ENCODE data around the gene ABCG8. TPM values are rescaled to one million over a fixed set of nuclear protein-coding genes. Genes with fewer than 3 reads are reported as not detected.

Gene ABCG8
- total RNA-seq, 6 experiments from 2014 or later, result not detected

DNA sequence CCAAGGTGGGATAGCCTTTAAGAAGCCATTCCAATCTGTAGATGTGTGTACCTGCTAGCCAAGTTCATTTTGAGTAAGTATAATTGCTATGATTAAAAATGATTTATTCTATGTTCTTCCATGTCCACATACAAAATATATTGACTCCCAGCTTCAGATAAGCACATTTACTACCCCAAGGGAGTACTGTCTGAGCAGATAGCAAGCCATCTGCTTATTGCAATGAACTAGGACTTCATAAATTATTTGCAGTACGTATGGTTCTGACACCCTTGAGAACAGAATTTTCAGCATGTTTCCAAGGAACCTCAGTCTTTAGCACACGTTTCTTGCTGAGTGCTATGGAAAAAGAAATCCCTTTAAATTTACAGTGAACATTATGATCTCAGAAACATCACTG is 28.3 kb upstream of the ABCG8 start:
- no peak overlapping the region for H3K27ac Mint-ChIP-seq
- no peaks in the 10 kb centered on the region for H3K9me3 Mint-ChIP-seq
- no peaks in the 10 kb centered on the region for H3K36me3 Mint-ChIP-seq (ENCODE audit: low read depth)
- DNase-seq, result no peak
- H3K4me1 Mint-ChIP-seq (ENCODE audit: low read depth), result no peaks in the 10 kb centered on the region
- H3K4me3 Mint-ChIP-seq, result no peak overlapping the region
- no peaks in the 10 kb centered on the region for H3K27me3 Mint-ChIP-seq (ENCODE audit: insufficient read depth)
- TF ChIP-seq, protein P1, sequence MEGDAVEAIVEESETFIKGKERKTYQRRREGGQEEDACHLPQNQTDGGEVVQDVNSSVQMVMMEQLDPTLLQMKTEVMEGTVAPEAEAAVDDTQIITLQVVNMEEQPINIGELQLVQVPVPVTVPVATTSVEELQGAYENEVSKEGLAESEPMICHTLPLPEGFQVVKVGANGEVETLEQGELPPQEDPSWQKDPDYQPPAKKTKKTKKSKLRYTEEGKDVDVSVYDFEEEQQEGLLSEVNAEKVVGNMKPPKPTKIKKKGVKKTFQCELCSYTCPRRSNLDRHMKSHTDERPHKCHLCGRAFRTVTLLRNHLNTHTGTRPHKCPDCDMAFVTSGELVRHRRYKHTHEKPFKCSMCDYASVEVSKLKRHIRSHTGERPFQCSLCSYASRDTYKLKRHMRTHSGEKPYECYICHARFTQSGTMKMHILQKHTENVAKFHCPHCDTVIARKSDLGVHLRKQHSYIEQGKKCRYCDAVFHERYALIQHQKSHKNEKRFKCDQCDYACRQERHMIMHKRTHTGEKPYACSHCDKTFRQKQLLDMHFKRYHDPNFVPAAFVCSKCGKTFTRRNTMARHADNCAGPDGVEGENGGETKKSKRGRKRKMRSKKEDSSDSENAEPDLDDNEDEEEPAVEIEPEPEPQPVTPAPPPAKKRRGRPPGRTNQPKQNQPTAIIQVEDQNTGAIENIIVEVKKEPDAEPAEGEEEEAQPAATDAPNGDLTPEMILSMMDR (IDR thresholded peaks at IDR 0.05), result no peak

DNA sequence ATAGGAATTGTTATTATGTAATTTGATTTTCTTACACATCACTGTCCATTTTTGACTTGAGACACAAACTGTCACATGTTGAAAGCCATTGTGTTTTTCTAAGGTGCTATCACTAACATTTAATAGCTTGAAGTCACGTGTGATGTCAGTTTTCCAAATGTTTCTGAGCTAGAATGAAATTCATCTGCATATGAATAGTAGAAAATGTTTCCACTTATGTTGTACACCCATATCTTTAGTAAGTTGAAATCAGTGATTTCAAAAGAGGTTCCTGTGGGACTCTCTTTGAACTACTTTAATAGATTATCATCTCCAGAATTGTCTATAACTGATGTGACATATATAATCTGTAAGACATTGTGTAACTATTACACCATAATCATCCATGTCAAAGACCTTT is 27.9 kb upstream of the ABCG8 start:
- Mint-ChIP-seq H3K27me3 (ENCODE audit: insufficient read depth) (no peaks in the 10 kb centered on the region), H3K9me3 (no peaks in the 10 kb centered on the region), H3K27ac (no peak overlapping the region), H3K4me3 (no peak overlapping the region), H3K4me1 (ENCODE audit: low read depth) (no peaks in the 10 kb centered on the region), H3K36me3 (ENCODE audit: low read depth) (no peaks in the 10 kb centered on the region)
- no peak for DNase-seq
- TF ChIP-seq, protein P1 (IDR thresholded peaks at IDR 0.05), result no peak

DNA sequence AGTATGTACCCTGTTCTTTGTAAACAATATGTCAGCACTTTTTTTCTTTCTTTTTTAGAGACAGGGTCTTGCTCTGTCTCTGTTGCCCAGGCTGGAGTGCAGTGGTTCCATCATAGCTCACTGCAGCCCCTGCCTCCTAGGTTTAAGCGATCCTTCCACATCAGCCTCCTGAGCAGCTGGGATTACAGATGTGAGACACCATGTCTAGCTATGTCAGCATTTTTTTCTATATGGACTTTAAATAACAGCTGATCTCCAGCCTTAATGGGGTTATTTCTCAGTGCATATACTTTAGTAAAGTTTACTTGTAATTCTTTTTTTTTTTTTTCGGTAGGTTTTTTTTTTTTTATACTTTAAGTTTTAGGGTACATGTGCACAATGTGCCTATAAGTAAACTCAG is 26.8 kb upstream of the ABCG8 start:
- Mint-ChIP-seq H3K4me1 (ENCODE audit: low read depth) (no peaks in the 10 kb centered on the region), H3K4me3 (no peak overlapping the region), H3K36me3 (ENCODE audit: low read depth) (no peaks in the 10 kb centered on the region), H3K27ac (no peak overlapping the region), H3K9me3 (no peaks in the 10 kb centered on the region), H3K27me3 (ENCODE audit: insufficient read depth) (no peaks in the 10 kb centered on the region)
- no peak for DNase-seq
- TF ChIP-seq, protein P1 (IDR thresholded peaks at IDR 0.05), result no peak

DNA sequence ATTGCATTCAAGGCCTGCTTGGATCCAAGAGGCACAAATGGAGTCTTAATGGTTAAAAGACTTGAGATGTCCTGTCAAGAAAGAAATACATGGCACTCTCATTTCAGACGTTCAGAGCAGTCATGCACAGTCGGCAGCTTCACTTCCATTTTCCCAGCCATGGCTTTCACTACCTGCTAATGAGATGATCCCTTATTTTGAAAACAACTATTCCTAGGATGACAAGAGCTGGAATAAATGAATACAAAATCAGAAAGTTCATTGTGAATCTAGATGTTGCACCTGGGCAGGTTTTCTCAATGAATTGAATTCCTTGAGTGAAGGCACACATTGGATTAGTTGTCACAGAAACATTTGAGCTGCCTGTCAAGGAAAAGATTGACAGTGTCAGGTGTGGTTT is 25.8 kb upstream of the ABCG8 start:
- no peaks in the 10 kb centered on the region for H3K27me3 Mint-ChIP-seq (ENCODE audit: insufficient read depth)
- H3K9me3 Mint-ChIP-seq, result no peaks in the 10 kb centered on the region
- DNase-seq, result no peak
- no peak overlapping the region for H3K4me3 Mint-ChIP-seq
- TF ChIP-seq, protein P1 (IDR thresholded peaks at IDR 0.05), result no peak
- no peaks in the 10 kb centered on the region for H3K36me3 Mint-ChIP-seq (ENCODE audit: low read depth)
- no peaks in the 10 kb centered on the region for H3K4me1 Mint-ChIP-seq (ENCODE audit: low read depth)
- no peak overlapping the region for H3K27ac Mint-ChIP-seq

DNA sequence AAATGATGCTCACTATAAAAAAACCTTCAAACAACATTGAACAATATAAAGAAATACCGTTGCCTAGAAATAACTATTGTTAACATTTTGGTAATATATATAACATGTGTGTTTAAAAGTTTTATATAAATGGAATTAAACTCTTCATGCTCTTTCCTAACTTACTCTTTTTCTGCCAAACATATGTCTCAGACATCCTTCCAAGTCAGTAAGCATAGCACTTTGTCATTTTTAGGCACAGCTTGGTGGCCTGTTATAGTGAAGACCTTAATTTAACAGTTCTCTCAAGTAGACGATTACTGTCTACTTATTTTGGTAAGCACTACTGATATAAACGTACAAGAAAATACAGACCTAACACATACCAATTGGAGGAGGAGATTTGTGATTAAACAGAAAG is 24.1 kb upstream of the ABCG8 start:
- Mint-ChIP-seq H3K36me3 (ENCODE audit: low read depth) (no peaks in the 10 kb centered on the region), H3K4me3 (no peak overlapping the region), H3K9me3 (no peaks in the 10 kb centered on the region), H3K27ac (no peak overlapping the region), H3K4me1 (ENCODE audit: low read depth) (peaks cover 6% of the 10 kb centered on the region), H3K27me3 (ENCODE audit: insufficient read depth) (no peaks in the 10 kb centered on the region; the same call in 1 of the 2 replicates)
- DNase-seq, result no peak
- TF ChIP-seq, protein P1 (IDR thresholded peaks at IDR 0.05), result no peak

DNA sequence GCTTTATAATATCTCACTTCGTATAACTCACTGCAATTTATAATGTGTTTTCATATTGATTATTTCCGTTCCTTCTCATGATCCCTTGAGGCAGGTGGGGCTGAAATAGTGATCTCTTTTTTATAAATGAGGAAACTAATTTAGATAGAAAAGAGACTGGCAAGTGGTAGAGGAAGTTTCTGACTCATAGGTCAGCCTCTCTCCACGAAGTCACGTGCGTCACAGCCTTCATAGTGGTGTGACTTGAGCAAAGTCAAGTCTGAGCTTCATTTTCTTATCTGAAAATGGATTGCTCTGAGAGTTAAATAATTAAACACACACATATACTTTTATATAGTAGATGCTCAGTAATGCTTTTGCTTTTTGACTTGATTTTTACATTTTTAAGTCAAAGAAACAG is 20.0 kb upstream of the ABCG8 start:
- H3K27ac Mint-ChIP-seq, result no peak overlapping the region
- TF ChIP-seq, protein P1 (IDR thresholded peaks at IDR 0.05), result no peak
- peaks cover 31% of the 10 kb centered on the region for H3K27me3 Mint-ChIP-seq (ENCODE audit: insufficient read depth)
- peaks cover 6% of the 10 kb centered on the region for H3K4me1 Mint-ChIP-seq (ENCODE audit: low read depth)
- DNase-seq, result peak; percentile 12
- H3K36me3 Mint-ChIP-seq (ENCODE audit: low read depth), result no peaks in the 10 kb centered on the region
- H3K9me3 Mint-ChIP-seq, result no peaks in the 10 kb centered on the region
- no peak overlapping the region for H3K4me3 Mint-ChIP-seq

All from HFFc6 (cell line).